ENCODE results near the gene FGF12.

Gene FGF12

GRCh38 chr3:192354687-192355086 lies 372.7 kb downstream of the FGF12 start:
- no peak overlapping the region for H3K4me3 ChIP-seq (ENCODE audit: low read depth, low read length)
- H3K79me2 ChIP-seq (ENCODE audit: control insufficient read depth, insufficient read depth, low read length, unreplicated experiment): no peaks in the 10 kb centered on the region
- no peaks in the 10 kb centered on the region for H3K36me3 ChIP-seq (ENCODE audit: insufficient read depth, low read length)
- no peak overlapping the region for H2AFZ ChIP-seq (ENCODE audit: low read length, unreplicated experiment)
- no peak overlapping the region for H3K27ac ChIP-seq (ENCODE audit: low read depth, low read length)
- no peaks in the 10 kb centered on the region for H3K4me1 ChIP-seq (ENCODE audit: control insufficient read depth, insufficient read depth, low read length, unreplicated experiment)
- no peaks in the 10 kb centered on the region for H3K27me3 ChIP-seq (ENCODE audit: insufficient read depth, low read length)

GRCh38 chr3:192352142-192352541 lies 375.2 kb downstream of the FGF12 start:
- H3K27me3 ChIP-seq (ENCODE audit: insufficient read depth, low read length): no peaks in the 10 kb centered on the region
- no peak overlapping the region for H2AFZ ChIP-seq (ENCODE audit: low read length, unreplicated experiment)
- no peak overlapping the region for H3K27ac ChIP-seq (ENCODE audit: low read depth, low read length)
- H3K4me1 ChIP-seq (ENCODE audit: control insufficient read depth, insufficient read depth, low read length, unreplicated experiment): no peaks in the 10 kb centered on the region
- no peaks in the 10 kb centered on the region for H3K36me3 ChIP-seq (ENCODE audit: insufficient read depth, low read length)
- no peaks in the 10 kb centered on the region for H3K79me2 ChIP-seq (ENCODE audit: control insufficient read depth, insufficient read depth, low read length, unreplicated experiment)
- H3K4me3 ChIP-seq (ENCODE audit: low read depth, low read length): no peak overlapping the region

GRCh38 chr3:192351441-192351840 lies 375.9 kb downstream of the FGF12 start:
- Histone ChIP-seq H2AFZ (ENCODE audit: low read length, unreplicated experiment) (no peak overlapping the region), H3K27ac (ENCODE audit: low read depth, low read length) (no peak overlapping the region), H3K79me2 (ENCODE audit: control insufficient read depth, insufficient read depth, low read length, unreplicated experiment) (no peaks in the 10 kb centered on the region), H3K36me3 (ENCODE audit: insufficient read depth, low read length) (no peaks in the 10 kb centered on the region), H3K4me3 (ENCODE audit: low read depth, low read length) (no peak overlapping the region), H3K4me1 (ENCODE audit: control insufficient read depth, insufficient read depth, low read length, unreplicated experiment) (no peaks in the 10 kb centered on the region), H3K27me3 (ENCODE audit: insufficient read depth, low read length) (no peaks in the 10 kb centered on the region)

GRCh38 chr3:192340031-192340430 lies 387.3 kb downstream of the FGF12 start:
- no peak overlapping the region for H2AFZ ChIP-seq (ENCODE audit: low read length, unreplicated experiment)
- H3K27me3 ChIP-seq (ENCODE audit: insufficient read depth, low read length): no peaks in the 10 kb centered on the region
- no peak overlapping the region for H3K4me3 ChIP-seq (ENCODE audit: low read depth, low read length)
- no peak overlapping the region for H3K27ac ChIP-seq (ENCODE audit: low read depth, low read length)
- no peaks in the 10 kb centered on the region for H3K36me3 ChIP-seq (ENCODE audit: insufficient read depth, low read length)
- no peaks in the 10 kb centered on the region for H3K79me2 ChIP-seq (ENCODE audit: control insufficient read depth, insufficient read depth, low read length, unreplicated experiment)
- H3K4me1 ChIP-seq (ENCODE audit: control insufficient read depth, insufficient read depth, low read length, unreplicated experiment): no peaks in the 10 kb centered on the region

GRCh38 chr3:192339214-192339613 lies 388.1 kb downstream of the FGF12 start:
- Histone ChIP-seq H2AFZ (ENCODE audit: low read length, unreplicated experiment) (no peak overlapping the region), H3K4me3 (ENCODE audit: low read depth, low read length) (no peak overlapping the region), H3K79me2 (ENCODE audit: control insufficient read depth, insufficient read depth, low read length, unreplicated experiment) (no peaks in the 10 kb centered on the region), H3K27ac (ENCODE audit: low read depth, low read length) (no peak overlapping the region), H3K4me1 (ENCODE audit: control insufficient read depth, insufficient read depth, low read length, unreplicated experiment) (no peaks in the 10 kb centered on the region), H3K36me3 (ENCODE audit: insufficient read depth, low read length) (no peaks in the 10 kb centered on the region), H3K27me3 (ENCODE audit: insufficient read depth, low read length) (no peaks in the 10 kb centered on the region)

- H3K4me3 ChIP-seq (ENCODE audit: low read depth, low read length): no peak overlapping the region
- H2AFZ ChIP-seq (ENCODE audit: low read length, unreplicated experiment): no peak overlapping the region
- H3K27me3 ChIP-seq (ENCODE audit: insufficient read depth, low read length): no peaks in the 10 kb centered on the region
- no peak overlapping the region for H3K27ac ChIP-seq (ENCODE audit: low read depth, low read length)
- H3K4me1 ChIP-seq (ENCODE audit: control insufficient read depth, insufficient read depth, low read length, unreplicated experiment): no peaks in the 10 kb centered on the region
- H3K79me2 ChIP-seq (ENCODE audit: control insufficient read depth, insufficient read depth, low read length, unreplicated experiment): no peaks in the 10 kb centered on the region
- no peaks in the 10 kb centered on the region for H3K36me3 ChIP-seq (ENCODE audit: insufficient read depth, low read length)
Observed at GRCh38 chr3:192336286-192336685, 391.1 kb downstream of the FGF12 start.

GRCh38 chr3:192332386-192333291 lies 394.7 kb downstream of the FGF12 start:
- H3K4me3 ChIP-seq (ENCODE audit: low read depth, low read length): peak overlapping the region; percentile 65
- H3K27ac ChIP-seq (ENCODE audit: low read depth, low read length): no peak overlapping the region
- peak overlapping the region; percentile 3 for H2AFZ ChIP-seq (ENCODE audit: low read length, unreplicated experiment)

GRCh38 chr3:192331749-192332385 lies 395.5 kb downstream of the FGF12 start:
- H3K79me2 ChIP-seq (ENCODE audit: control insufficient read depth, insufficient read depth, low read length, unreplicated experiment): no peaks in the 10 kb centered on the region
- H3K27ac ChIP-seq (ENCODE audit: low read depth, low read length): no peak overlapping the region
- H3K4me1 ChIP-seq (ENCODE audit: control insufficient read depth, insufficient read depth, low read length, unreplicated experiment): no peaks in the 10 kb centered on the region
- H2AFZ ChIP-seq (ENCODE audit: low read length, unreplicated experiment): no peak overlapping the region
- H3K4me3 ChIP-seq (ENCODE audit: low read depth, low read length): peak overlapping the region; percentile 65
- no peaks in the 10 kb centered on the region for H3K27me3 ChIP-seq (ENCODE audit: insufficient read depth, low read length)
- no peaks in the 10 kb centered on the region for H3K36me3 ChIP-seq (ENCODE audit: insufficient read depth, low read length)

More at GRCh38 chr3:192332386-192333291, 394.7 kb downstream of the FGF12 start:
- no peaks in the 10 kb centered on the region for H3K36me3 ChIP-seq (ENCODE audit: insufficient read depth, low read length)
- no peaks in the 10 kb centered on the region for H3K79me2 ChIP-seq (ENCODE audit: control insufficient read depth, insufficient read depth, low read length, unreplicated experiment)
- H3K27me3 ChIP-seq (ENCODE audit: insufficient read depth, low read length): no peaks in the 10 kb centered on the region
- no peaks in the 10 kb centered on the region for H3K4me1 ChIP-seq (ENCODE audit: control insufficient read depth, insufficient read depth, low read length, unreplicated experiment)

GRCh38 chr3:192326656-192327055 lies 400.7 kb downstream of the FGF12 start:
- Histone ChIP-seq H3K36me3 (ENCODE audit: insufficient read depth, low read length) (no peaks in the 10 kb centered on the region), H3K79me2 (ENCODE audit: control insufficient read depth, insufficient read depth, low read length, unreplicated experiment) (no peaks in the 10 kb centered on the region), H3K27ac (ENCODE audit: low read depth, low read length) (no peak overlapping the region), H3K27me3 (ENCODE audit: insufficient read depth, low read length) (no peaks in the 10 kb centered on the region), H2AFZ (ENCODE audit: low read length, unreplicated experiment) (no peak overlapping the region), H3K4me3 (ENCODE audit: low read depth, low read length) (no peak overlapping the region), H3K4me1 (ENCODE audit: control insufficient read depth, insufficient read depth, low read length, unreplicated experiment) (no peaks in the 10 kb centered on the region)

- no peaks in the 10 kb centered on the region for H3K4me1 ChIP-seq (ENCODE audit: control insufficient read depth, insufficient read depth, low read length, unreplicated experiment)
- H3K4me3 ChIP-seq (ENCODE audit: low read depth, low read length): no peak overlapping the region
- H3K27ac ChIP-seq (ENCODE audit: low read depth, low read length): no peak overlapping the region
- H3K27me3 ChIP-seq (ENCODE audit: insufficient read depth, low read length): no peaks in the 10 kb centered on the region
- H2AFZ ChIP-seq (ENCODE audit: low read length, unreplicated experiment): no peak overlapping the region
- H3K36me3 ChIP-seq (ENCODE audit: insufficient read depth, low read length): no peaks in the 10 kb centered on the region
- H3K79me2 ChIP-seq (ENCODE audit: control insufficient read depth, insufficient read depth, low read length, unreplicated experiment): no peaks in the 10 kb centered on the region
Observed at GRCh38 chr3:192317564-192317963, 409.8 kb downstream of the FGF12 start.

GRCh38 chr3:192313605-192314004 lies 413.7 kb downstream of the FGF12 start:
- Histone ChIP-seq H3K79me2 (ENCODE audit: control insufficient read depth, insufficient read depth, low read length, unreplicated experiment) (no peaks in the 10 kb centered on the region), H3K4me3 (ENCODE audit: low read depth, low read length) (no peak overlapping the region), H3K4me1 (ENCODE audit: control insufficient read depth, insufficient read depth, low read length, unreplicated experiment) (no peaks in the 10 kb centered on the region), H3K27me3 (ENCODE audit: insufficient read depth, low read length) (no peaks in the 10 kb centered on the region), H3K36me3 (ENCODE audit: insufficient read depth, low read length) (no peaks in the 10 kb centered on the region), H2AFZ (ENCODE audit: low read length, unreplicated experiment) (no peak overlapping the region), H3K27ac (ENCODE audit: low read depth, low read length) (no peak overlapping the region)

Measured in ACC112 (cell line).